Glomerular visceral epithelial cell (primary cell): ENCODE results near the gene LGR6.
"Not testable (repeated sequence)": the region's sequence is repeated elsewhere in the genome, so short reads cannot be mapped to it uniquely, and the experiment has no call there.

Experiments used
- DNase-seq: peaks from one replicate; pipeline ENCODE4 v3.0.0-alpha.2; 2016; ENCODE audit errors: extremely low spot score

The LGR6 gene

GRCh38 chr1:202159534-202160371 lies 33.8 kb upstream of the LGR6 start:
- DNase-seq: no peak

- DNase-seq: no peak
Measured at GRCh38 chr1:202160377-202160940, 33.1 kb upstream of the LGR6 start, which contains the start of gene PTPN7. Gene PTPN7, minus strand, starts transcription at chr1:202160602. Its CDS starts 1,200 bp downstream, at chr1:202159402.

- DNase-seq: no peak
Measured at GRCh38 chr1:202161151-202162046, 32.2 kb upstream of the LGR6 start.

GRCh38 chr1:202162047-202162417 lies 31.6 kb upstream of the LGR6 start:
- DNase-seq: no peak

- DNase-seq: no peak
Measured at GRCh38 chr1:202162418-202163280, 30.9 kb upstream of the LGR6 start.

- no peak for DNase-seq
Measured at GRCh38 chr1:202163281-202164270, 30.0 kb upstream of the LGR6 start.

- no peak for DNase-seq
Measured at GRCh38 chr1:202164271-202165037, 29.1 kb upstream of the LGR6 start.

GRCh38 chr1:202165267-202165941 lies 28.2 kb upstream of the LGR6 start:
- DNase-seq: no peak

GRCh38 chr1:202165942-202166843 lies 27.4 kb upstream of the LGR6 start:
- no peak for DNase-seq

- not testable (repeated sequence) for DNase-seq
Measured at GRCh38 chr1:202167054-202167453, 26.5 kb upstream of the LGR6 start.

GRCh38 chr1:202167708-202168415 lies 25.7 kb upstream of the LGR6 start:
- no peak for DNase-seq

GRCh38 chr1:202168861-202169260 lies 24.7 kb upstream of the LGR6 start:
- no peak for DNase-seq

- no peak for DNase-seq
Measured at GRCh38 chr1:202170726-202171125, 22.9 kb upstream of the LGR6 start.

GRCh38 chr1:202171292-202172014 lies 22.1 kb upstream of the LGR6 start:
- DNase-seq: no peak

- DNase-seq: no peak
Measured at GRCh38 chr1:202172015-202172355, 21.6 kb upstream of the LGR6 start.

GRCh38 chr1:202173993-202174392 lies 19.6 kb upstream of the LGR6 start:
- DNase-seq: no peak
